Right forelimb (tissue), 1 donor: ENCODE results near the gene DLG3.

Source experiments
- DNase-seq: peaks from one replicate; pipeline ENCODE4 v3.0.0-alpha.2; 2018

Gene DLG3

DNA sequence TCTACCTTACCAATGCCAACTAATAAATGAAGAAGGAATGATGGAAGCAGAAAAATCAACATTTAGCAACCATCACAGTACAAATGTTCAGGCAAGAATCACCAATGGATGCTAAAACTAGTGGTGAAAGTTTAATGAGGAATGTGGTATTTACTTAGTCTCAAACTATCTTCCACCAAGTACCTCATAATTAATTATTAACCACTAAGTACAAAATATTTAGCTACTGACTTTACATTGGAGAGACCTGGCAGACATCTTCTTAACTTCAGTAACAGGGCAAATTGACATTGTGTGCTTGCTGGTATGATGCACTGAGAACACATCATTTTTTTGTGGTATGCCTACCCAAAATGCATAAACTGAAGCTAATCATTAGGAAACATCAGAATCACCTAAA, 82.4 kb downstream of the DLG3 start:
- no peak for DNase-seq

DNA sequence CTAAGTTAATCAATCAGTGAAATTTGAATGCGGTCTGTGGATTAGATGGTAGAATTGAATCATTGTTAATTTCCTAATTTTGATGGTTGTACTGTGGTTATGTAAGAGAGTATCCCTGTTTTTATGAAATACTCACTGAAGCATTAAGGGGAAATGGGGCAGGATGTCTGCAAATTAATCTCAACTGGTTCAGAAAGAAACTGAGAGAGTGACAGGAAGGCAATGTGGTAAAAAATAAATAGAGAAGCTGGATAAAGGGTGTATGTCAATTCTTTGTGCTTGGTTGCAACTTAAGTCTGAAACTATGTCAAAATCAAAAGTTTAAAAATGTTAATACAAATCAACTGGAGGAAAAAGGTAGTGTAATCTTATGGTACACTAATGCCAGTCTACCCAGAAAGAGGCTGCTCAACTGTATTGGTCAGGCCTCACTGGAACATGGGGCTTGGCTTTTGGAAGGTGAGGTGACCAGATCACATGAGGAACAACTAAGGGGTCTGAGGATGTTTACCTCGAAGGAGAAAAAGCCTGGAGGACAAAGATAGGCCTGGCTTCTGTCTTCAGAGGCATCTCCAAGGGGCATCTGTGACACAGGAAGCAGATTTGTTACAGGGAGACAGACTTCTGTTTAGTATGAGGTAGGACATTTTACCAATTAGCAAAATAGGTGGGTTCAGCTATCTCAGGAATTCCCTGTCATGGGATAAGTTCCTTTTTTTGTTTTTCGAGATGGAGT, 83.1 kb downstream of the DLG3 start:
- DNase-seq = no peak

DNA sequence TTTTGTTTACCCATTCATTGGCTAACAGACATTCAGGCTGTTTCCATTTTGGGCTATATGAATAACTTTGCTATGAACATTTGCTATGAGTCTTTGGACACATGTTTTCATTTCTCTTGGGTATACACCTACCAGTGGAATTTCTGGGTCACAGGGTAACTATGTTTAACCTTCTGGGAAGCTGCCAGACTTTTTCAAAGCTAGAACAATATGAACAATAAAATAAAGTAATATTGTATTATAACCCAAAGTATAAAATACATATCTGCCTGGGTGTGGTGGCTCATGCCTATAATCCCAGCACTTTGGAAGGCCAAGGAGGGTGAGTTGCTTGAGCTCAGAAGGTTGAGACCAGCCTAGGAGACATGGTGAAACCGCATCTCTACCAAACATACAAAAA, 90.6 kb downstream of the DLG3 start:
- DNase-seq = no peak

DNA sequence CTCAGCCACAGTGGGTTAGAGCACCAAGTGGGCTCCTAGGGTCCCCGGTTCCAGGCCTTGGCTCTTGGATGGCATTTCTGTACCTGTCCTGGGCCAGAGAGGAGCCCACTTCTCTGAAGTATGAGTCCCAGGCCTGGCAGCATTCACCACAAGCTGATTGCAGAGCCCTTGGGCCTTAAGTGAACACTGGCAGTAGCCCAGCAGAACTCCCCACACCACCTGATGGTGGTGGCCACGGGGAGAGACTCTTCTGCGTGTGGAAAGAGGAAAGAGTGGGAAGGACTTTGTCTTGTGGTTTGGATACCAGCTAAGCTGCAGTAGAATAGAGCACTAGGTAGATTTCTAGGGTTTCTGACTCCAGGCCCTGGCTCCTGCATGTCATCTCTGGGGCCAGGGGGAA, 104.8 kb downstream of the DLG3 start:
- DNase-seq = no peak

DNA sequence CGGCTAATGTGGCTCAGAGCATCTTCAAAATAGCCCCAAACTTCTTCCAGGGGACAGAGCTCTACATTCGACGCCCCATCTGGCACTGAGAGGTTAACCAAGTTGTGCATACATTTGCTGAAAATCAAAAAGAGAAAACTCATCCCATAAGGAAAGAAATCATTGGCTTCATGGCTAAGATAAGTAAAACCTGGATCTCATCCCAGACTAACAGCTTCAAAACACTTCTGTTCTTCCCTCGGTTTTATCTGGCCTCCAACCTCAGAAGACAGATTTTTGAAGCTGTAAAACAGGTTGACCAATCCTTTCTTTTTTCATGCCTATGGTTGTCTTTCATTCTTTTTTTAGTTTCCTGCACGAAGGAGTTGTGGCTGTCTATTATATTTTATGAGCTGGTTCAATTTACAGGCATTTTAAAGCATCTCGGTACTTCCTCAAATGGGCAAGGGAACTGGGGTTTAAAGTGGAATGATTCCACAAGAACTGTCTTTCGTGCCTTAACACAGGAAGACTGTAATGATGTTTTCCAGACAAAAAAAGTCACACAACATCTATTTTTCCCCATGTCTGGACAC, 107.6 kb downstream of the DLG3 start:
- no peak for DNase-seq

DNA sequence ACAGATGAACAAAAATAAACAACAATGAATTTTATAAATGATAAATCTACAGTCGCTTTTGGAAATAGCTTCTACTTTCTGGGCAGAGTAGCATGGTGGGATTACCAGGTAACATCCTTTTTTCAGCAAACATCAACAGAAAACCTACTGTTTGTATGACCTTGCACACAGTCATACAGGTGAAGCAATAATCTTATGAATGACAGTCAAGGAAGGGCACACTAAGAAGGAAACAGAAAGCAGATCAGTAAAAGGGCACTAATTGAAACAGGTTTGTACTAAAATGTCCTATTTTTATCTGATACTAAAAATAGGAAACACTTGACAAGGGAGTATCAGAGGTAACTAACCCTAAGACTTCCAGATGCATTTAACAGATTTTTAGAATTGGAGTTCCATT, 108.9 kb downstream of the DLG3 start:
- DNase-seq = no peak

DNA sequence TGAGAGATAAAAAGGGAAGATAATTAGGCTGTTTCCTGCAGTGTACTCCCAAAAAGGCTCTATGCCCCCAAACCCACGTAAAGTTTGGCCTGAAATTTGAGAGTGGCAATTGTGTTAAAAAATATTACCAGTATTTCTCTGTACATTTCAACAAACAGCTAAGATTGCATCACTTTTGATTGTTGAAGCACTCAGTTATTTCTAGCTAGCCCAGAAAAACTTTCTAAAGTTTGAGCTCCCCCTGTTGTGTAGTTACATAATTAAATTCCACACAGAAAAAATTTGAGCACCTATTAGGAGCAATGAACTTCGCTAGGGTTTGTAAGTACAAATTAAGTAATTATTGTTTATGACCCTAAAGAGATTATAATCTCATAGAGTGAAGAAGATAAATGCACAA, 109.4 kb downstream of the DLG3 start:
- DNase-seq = no peak

DNA sequence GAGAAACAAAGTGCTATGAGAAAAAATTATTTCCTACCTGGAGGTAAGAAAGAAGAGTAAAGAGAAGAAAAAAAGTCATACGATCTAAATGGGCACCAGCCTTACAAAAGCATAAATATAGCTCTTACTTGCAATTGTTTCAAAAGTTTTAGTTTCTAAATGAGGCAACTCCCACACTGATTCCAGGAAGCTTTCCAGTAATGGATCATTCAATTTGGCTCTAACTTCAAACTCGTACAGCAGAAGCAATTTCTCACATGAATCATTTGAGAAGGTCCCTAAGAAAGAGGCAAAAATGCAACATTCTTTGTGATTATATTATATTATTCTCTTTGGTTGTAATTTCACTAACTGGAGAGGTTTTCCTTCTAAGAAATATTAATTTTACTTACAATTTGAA, 109.9 kb downstream of the DLG3 start:
- no peak for DNase-seq

DNA sequence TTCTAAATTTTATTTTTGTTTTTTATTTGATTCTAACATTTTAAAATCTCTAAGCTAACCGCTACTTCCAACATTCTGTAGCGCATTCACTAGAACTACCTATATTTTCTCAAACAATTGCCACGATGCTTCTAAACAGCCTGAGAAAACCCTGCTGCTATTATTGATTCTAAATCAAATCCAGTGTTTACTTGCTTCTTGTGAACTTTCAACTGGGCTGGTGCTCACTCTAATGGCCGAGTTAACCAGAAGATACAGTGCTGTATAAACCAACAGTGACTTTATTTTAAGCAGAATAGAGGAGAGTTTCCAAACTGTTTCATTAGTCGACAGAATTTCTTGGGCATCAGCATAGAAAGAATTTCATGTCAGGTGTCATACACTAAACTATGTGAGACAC, 110.3 kb downstream of the DLG3 start:
- DNase-seq = no peak
